Measurements from ENCODE around the gene SMOC2.

GRCh38 chr6:168396561-168396960, 44.4 kb upstream of the SMOC2 start:
- TF ChIP-seq POLR2AphosphoS5 (IDR thresholded peaks at IDR 0.05; ENCODE audit: borderline replicate concordance, low read depth, low read length) (no peak), EZH2 (IDR thresholded peaks at IDR 0.05) (no peak), FOXP2 (optimal IDR thresholded peaks at IDR 0.05; ENCODE audit: control extremely low read depth, extremely low read length, insufficient read depth) (no peak)
